K562 (cell line): Measurements from ENCODE around the gene ELMOD1. TPM values are rescaled to one million over a fixed set of nuclear protein-coding genes. Genes with fewer than 3 reads are reported as not detected.
A peak's percentile ranks its signal among the peaks of the same experiment; 100 is the strongest.

Experiments
- CREM ChIP-seq: IDR thresholded peaks from 2 replicates; pipeline ENCODE4 v1.6.1; 2014; ENCODE audit warnings: antibody characterized with exemption, low read depth
- FOXJ3 ChIP-seq: sonication (generic); formaldehyde crosslinking; IDR thresholded peaks from 2 replicates; pipeline ENCODE4 v1.4.0; 2020; ENCODE audit warnings: mild to moderate bottlenecking, missing genetic modification reagents
- KAT7 ChIP-seq: sonication (generic); formaldehyde crosslinking; IDR thresholded peaks from 2 replicates; pipeline ENCODE4 v1.8.0; 2022; ENCODE audit warnings: missing genetic modification reagents, mild to moderate bottlenecking, borderline replicate concordance
- MAZ ChIP-seq, 2 experiments: fragments of 450-650 bp in 1 of 2; sonication (generic) in 1 of 2; formaldehyde crosslinking; IDR thresholded peaks in 1 of 2; conservative IDR thresholded peaks in 1 of 2; 2 replicates each; pipeline versions ENCODE4 v1.4.0 to v1.5.0; 2020; ENCODE audit warnings: mild to moderate bottlenecking in 1 of 2, missing genetic modification reagents in 1 of 2
- SMAD1 ChIP-seq: fragments of 150-350 bp; IDR thresholded peaks from 2 replicates; pipeline ENCODE4 v1.6.1; 2014; ENCODE audit warnings: low read length, low read depth; ENCODE audit not compliant: partially characterized antibody
- ZNF75A ChIP-seq: fragments of 450-650 bp; formaldehyde crosslinking; IDR thresholded peaks from 2 replicates; pipeline ENCODE4 v1.4.0; 2020; ENCODE audit warnings: mild to moderate bottlenecking
- ZSCAN29 ChIP-seq: fragments of 450-650 bp; IDR thresholded peaks from 2 replicates; pipeline ENCODE4 v1.6.1; 2017
- polyA plus RNA-seq, 8 experiments: library from polyadenylated mRNA; depleted of rRNA in 4 of 8; stranded (reverse) in 5 of 8; unstranded in 3 of 8; fragments of >200 nt; fragmentation: Nextera tagmentation in 2 of 8; fragmentation: Illumina TruSeq in 1 of 8; extraction: Ambion mirVana in 2 of 8; extraction: Trizol in 1 of 8; gene quantifications; 2 replicates each; pipeline versions ENCODE4 v1.2.1 to v1.2.3, GENCODE V29; 2011 to 2014; ENCODE audit warnings: inconsistent platforms in 1 of 8, missing spikeins in 1 of 8
- total RNA-seq, 7 experiments: library from RNA; depleted of rRNA in 6 of 7; stranded (reverse); fragments of >200 nt in 6 of 7; fragmentation: Illumina TruSeq in 2 of 7; extraction: Trizol in 2 of 7; gene quantifications; 2 replicates each; pipeline versions ENCODE4 v1.2.1 to v1.2.3, GENCODE V29; 2011 to 2021; ENCODE audit warnings: low replicate concordance in 1 of 7
- TF ChIP-seq, protein P1 (sequence below): fragments of 450-650 bp; IDR thresholded peaks from 2 replicates; pipeline ENCODE4 v1.6.1; 2016; ENCODE audit warnings: mild to moderate bottlenecking, moderate library complexity
- TF ChIP-seq, protein P2 (sequence below): IDR thresholded peaks from 3 replicates; pipeline ENCODE4 v1.6.1; 2011; ENCODE audit warnings: borderline replicate concordance, mild to moderate bottlenecking, moderate library complexity; ENCODE audit not compliant: insufficient read length; ENCODE audit errors: extremely low read depth
- TF ChIP-seq, protein P3 (sequence below): sonication (generic); formaldehyde crosslinking; IDR thresholded peaks from 2 replicates; pipeline ENCODE4 v1.8.1; 2023; ENCODE audit warnings: mild to moderate bottlenecking, missing genetic modification reagents

Gene ELMOD1
- total and polyA plus RNA-seq, 9 of the 15 experiments (the other 6 are each of a cell fraction or from before 2014, with no cell fraction given), result not detected

DNA sequence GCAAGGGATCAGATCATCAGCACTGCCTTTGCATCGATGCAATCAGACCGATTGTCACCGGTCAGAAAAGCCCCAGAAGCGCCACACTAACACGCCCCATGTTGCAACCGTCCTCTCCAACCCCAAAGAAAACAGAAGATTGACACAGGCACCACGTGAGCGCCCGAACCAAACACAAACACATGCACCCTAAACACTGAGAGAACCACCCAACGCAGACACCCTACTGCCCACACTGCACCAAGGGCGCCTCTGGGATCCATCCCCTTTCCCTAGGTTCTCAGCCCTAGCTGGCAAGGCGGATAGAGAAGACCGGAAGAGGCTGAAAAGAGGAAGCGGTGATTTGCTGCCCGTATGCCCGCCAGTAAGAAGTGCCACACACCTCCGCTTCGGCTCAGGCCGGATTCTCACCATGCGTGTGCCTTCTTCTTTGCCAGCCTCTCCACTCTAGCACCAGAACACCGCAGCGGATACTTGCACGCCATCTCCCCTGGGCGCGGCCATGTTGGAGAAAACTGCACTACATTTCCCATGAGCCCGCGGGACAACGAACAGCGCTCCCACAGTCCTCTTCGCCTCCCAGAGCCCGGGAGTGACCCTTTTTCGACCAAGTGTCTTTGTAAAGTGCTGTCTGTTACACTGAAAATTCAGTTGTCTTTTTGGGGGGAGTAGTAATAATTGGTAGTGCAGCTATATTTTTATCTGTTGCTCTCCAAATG is 25.6 kb upstream of the ELMOD1 start, which contains the start of gene ALKBH8 (continued):
- TF ChIP-seq, protein P1, sequence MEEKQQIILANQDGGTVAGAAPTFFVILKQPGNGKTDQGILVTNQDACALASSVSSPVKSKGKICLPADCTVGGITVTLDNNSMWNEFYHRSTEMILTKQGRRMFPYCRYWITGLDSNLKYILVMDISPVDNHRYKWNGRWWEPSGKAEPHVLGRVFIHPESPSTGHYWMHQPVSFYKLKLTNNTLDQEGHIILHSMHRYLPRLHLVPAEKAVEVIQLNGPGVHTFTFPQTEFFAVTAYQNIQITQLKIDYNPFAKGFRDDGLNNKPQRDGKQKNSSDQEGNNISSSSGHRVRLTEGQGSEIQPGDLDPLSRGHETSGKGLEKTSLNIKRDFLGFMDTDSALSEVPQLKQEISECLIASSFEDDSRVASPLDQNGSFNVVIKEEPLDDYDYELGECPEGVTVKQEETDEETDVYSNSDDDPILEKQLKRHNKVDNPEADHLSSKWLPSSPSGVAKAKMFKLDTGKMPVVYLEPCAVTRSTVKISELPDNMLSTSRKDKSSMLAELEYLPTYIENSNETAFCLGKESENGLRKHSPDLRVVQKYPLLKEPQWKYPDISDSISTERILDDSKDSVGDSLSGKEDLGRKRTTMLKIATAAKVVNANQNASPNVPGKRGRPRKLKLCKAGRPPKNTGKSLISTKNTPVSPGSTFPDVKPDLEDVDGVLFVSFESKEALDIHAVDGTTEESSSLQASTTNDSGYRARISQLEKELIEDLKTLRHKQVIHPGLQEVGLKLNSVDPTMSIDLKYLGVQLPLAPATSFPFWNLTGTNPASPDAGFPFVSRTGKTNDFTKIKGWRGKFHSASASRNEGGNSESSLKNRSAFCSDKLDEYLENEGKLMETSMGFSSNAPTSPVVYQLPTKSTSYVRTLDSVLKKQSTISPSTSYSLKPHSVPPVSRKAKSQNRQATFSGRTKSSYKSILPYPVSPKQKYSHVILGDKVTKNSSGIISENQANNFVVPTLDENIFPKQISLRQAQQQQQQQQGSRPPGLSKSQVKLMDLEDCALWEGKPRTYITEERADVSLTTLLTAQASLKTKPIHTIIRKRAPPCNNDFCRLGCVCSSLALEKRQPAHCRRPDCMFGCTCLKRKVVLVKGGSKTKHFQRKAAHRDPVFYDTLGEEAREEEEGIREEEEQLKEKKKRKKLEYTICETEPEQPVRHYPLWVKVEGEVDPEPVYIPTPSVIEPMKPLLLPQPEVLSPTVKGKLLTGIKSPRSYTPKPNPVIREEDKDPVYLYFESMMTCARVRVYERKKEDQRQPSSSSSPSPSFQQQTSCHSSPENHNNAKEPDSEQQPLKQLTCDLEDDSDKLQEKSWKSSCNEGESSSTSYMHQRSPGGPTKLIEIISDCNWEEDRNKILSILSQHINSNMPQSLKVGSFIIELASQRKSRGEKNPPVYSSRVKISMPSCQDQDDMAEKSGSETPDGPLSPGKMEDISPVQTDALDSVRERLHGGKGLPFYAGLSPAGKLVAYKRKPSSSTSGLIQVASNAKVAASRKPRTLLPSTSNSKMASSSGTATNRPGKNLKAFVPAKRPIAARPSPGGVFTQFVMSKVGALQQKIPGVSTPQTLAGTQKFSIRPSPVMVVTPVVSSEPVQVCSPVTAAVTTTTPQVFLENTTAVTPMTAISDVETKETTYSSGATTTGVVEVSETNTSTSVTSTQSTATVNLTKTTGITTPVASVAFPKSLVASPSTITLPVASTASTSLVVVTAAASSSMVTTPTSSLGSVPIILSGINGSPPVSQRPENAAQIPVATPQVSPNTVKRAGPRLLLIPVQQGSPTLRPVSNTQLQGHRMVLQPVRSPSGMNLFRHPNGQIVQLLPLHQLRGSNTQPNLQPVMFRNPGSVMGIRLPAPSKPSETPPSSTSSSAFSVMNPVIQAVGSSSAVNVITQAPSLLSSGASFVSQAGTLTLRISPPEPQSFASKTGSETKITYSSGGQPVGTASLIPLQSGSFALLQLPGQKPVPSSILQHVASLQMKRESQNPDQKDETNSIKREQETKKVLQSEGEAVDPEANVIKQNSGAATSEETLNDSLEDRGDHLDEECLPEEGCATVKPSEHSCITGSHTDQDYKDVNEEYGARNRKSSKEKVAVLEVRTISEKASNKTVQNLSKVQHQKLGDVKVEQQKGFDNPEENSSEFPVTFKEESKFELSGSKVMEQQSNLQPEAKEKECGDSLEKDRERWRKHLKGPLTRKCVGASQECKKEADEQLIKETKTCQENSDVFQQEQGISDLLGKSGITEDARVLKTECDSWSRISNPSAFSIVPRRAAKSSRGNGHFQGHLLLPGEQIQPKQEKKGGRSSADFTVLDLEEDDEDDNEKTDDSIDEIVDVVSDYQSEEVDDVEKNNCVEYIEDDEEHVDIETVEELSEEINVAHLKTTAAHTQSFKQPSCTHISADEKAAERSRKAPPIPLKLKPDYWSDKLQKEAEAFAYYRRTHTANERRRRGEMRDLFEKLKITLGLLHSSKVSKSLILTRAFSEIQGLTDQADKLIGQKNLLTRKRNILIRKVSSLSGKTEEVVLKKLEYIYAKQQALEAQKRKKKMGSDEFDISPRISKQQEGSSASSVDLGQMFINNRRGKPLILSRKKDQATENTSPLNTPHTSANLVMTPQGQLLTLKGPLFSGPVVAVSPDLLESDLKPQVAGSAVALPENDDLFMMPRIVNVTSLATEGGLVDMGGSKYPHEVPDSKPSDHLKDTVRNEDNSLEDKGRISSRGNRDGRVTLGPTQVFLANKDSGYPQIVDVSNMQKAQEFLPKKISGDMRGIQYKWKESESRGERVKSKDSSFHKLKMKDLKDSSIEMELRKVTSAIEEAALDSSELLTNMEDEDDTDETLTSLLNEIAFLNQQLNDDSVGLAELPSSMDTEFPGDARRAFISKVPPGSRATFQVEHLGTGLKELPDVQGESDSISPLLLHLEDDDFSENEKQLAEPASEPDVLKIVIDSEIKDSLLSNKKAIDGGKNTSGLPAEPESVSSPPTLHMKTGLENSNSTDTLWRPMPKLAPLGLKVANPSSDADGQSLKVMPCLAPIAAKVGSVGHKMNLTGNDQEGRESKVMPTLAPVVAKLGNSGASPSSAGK, result no peak
- TF ChIP-seq CREM (peak; percentile 78), MAZ (CRISPR knock-in tag; conservative IDR thresholded peaks at IDR 0.05 in 1 of 2, IDR thresholded peaks at IDR 0.05 in 1 of 2) (no peak; a peak in 1 of 4 replicates), ZNF75A (CRISPR knock-in tag) (no peak), FOXJ3 (no peak), ZSCAN29 (no peak), KAT7 (CRISPR knock-in tag) (no peak), SMAD1 (no peak)
- TF ChIP-seq, protein P2, sequence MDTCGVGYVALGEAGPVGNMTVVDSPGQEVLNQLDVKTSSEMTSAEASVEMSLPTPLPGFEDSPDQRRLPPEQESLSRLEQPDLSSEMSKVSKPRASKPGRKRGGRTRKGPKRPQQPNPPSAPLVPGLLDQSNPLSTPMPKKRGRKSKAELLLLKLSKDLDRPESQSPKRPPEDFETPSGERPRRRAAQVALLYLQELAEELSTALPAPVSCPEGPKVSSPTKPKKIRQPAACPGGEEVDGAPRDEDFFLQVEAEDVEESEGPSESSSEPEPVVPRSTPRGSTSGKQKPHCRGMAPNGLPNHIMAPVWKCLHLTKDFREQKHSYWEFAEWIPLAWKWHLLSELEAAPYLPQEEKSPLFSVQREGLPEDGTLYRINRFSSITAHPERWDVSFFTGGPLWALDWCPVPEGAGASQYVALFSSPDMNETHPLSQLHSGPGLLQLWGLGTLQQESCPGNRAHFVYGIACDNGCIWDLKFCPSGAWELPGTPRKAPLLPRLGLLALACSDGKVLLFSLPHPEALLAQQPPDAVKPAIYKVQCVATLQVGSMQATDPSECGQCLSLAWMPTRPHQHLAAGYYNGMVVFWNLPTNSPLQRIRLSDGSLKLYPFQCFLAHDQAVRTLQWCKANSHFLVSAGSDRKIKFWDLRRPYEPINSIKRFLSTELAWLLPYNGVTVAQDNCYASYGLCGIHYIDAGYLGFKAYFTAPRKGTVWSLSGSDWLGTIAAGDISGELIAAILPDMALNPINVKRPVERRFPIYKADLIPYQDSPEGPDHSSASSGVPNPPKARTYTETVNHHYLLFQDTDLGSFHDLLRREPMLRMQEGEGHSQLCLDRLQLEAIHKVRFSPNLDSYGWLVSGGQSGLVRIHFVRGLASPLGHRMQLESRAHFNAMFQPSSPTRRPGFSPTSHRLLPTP, result no peak
- TF ChIP-seq, protein P3, sequence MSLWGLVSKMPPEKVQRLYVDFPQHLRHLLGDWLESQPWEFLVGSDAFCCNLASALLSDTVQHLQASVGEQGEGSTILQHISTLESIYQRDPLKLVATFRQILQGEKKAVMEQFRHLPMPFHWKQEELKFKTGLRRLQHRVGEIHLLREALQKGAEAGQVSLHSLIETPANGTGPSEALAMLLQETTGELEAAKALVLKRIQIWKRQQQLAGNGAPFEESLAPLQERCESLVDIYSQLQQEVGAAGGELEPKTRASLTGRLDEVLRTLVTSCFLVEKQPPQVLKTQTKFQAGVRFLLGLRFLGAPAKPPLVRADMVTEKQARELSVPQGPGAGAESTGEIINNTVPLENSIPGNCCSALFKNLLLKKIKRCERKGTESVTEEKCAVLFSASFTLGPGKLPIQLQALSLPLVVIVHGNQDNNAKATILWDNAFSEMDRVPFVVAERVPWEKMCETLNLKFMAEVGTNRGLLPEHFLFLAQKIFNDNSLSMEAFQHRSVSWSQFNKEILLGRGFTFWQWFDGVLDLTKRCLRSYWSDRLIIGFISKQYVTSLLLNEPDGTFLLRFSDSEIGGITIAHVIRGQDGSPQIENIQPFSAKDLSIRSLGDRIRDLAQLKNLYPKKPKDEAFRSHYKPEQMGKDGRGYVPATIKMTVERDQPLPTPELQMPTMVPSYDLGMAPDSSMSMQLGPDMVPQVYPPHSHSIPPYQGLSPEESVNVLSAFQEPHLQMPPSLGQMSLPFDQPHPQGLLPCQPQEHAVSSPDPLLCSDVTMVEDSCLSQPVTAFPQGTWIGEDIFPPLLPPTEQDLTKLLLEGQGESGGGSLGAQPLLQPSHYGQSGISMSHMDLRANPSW (CRISPR knock-in tag), result no peak
